NCI-H345 treated with DMSO at 0.1 percent for 48 hours (cell line): ENCODE results near the gene RANBP17.

Experiments used
- DNase-seq: peaks from one replicate; lab custom pipeline; 2025; ENCODE audit not compliant: unreplicated experiment; lab: John Stamatoyannopoulos, UW

RANBP17 gene

DNA sequence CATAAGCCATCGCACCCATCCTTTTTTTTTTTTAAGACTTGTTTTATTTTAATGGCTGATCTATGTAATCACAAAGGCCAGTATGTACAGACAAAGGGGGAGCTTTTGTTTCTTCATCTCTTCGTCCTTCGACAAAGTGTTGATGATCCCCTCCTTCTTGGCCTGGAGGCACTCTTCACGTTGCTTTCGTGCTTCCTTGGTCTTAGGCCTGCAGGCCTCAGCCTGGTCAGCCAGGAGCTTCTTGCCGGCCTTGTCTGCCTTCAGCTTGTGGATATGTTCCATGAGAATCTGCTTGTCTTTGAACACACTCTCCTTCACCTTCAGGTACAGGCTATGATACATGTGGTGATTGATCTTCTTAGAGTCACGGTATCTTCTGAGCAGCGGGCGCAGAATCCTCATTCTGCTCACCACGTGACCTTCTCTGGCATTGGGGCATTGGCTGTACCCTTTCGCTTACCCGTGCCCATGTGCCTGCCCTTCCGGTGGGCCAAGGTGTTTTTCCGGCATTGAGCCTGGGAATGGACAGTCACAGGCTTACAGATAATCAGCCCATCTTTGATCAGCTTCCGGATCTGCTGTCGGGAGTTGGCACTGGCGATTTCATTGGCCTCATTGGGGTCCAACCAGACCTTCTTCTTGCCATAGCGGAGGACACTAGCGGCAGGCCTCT lies 483.3 kb downstream of the RANBP17 start:
- no peak for DNase-seq
